Keratinocyte (primary cell): ENCODE results near the gene GID8. TPM values are rescaled to one million over a fixed set of nuclear protein-coding genes. Genes with fewer than 3 reads are reported as not detected.

Experiments used
- DNase-seq: peaks from one replicate; pipeline ENCODE4 v3.0.0-alpha.2; 2011; ENCODE audit warnings: low read depth, missing footprints, low spot score
- FAIRE-seq: peaks from 2 replicates; lab custom pipeline; 2011; peaks lifted over from hg19 to GRCh38; lab: Jason Lieb, UNC
- H2AFZ ChIP-seq: 2 replicates; pipeline ENCODE4 v1.6.0; 2012; ENCODE audit warnings: low read length, control low read depth, inconsistent platforms; ENCODE audit not compliant: control insufficient read depth
- H3K27ac ChIP-seq: 2 replicates; pipeline ENCODE4 v1.5.1; 2011; ENCODE audit warnings: low read length; ENCODE audit not compliant: control insufficient read depth, insufficient read depth
- H3K27me3 ChIP-seq: 3 replicates; pipeline ENCODE4 v1.6.0; 2011; ENCODE audit warnings: low read length; ENCODE audit not compliant: control insufficient read depth, insufficient read depth; ENCODE audit errors: extremely low read depth
- H3K36me3 ChIP-seq, 2 experiments: 2 replicates in 1 of 2; 3 replicates in 1 of 2; pipeline ENCODE4 v1.5.1; 2011; ENCODE audit warnings: low read length in 2 of 2, mild to moderate bottlenecking in 1 of 2; ENCODE audit not compliant: control insufficient read depth in 2 of 2, insufficient read depth in 2 of 2; ENCODE audit errors: extremely low read depth in 1 of 2
- H3K4me1 ChIP-seq: 3 replicates; pipeline ENCODE4 v1.5.1; 2011; ENCODE audit warnings: low read length; ENCODE audit not compliant: control insufficient read depth, insufficient read depth; ENCODE audit errors: extremely low read depth
- H3K4me2 ChIP-seq: 3 replicates; pipeline ENCODE4 v1.6.0; 2011; ENCODE audit warnings: low read depth, low read length; ENCODE audit not compliant: control insufficient read depth, insufficient read depth; ENCODE audit errors: extremely low read depth
- H3K4me3 ChIP-seq, 3 experiments: fragments of 200-600 bp in 1 of 3; sonication (generic) in 1 of 3; 2 replicates in 2 of 3; 3 replicates in 1 of 3; pipeline ENCODE4 v1.5.1; 2011 to 2016; ENCODE audit warnings: low read length in 3 of 3, mild to moderate bottlenecking in 3 of 3, control low read depth in 2 of 3, inconsistent platforms in 1 of 3, low read depth in 1 of 3, mixed read lengths in 1 of 3, mixed run types in 1 of 3, moderate library complexity in 1 of 3; ENCODE audit not compliant: control insufficient read depth in 2 of 3, insufficient read depth in 2 of 3; ENCODE audit errors: extremely low read depth in 1 of 3
- H3K79me2 ChIP-seq: 2 replicates; pipeline ENCODE4 v1.6.0; 2012; ENCODE audit warnings: low read length; ENCODE audit not compliant: control insufficient read depth, insufficient read depth
- H3K9ac ChIP-seq: 3 replicates; pipeline ENCODE4 v1.6.0; 2011; ENCODE audit warnings: low read length; ENCODE audit not compliant: control insufficient read depth, insufficient read depth; ENCODE audit errors: extremely low read depth
- H3K9me1 ChIP-seq: 3 replicates; pipeline ENCODE4 v1.6.0; 2011; ENCODE audit warnings: low read length; ENCODE audit not compliant: control insufficient read depth, insufficient read depth; ENCODE audit errors: extremely low read depth
- H3K9me3 ChIP-seq: 2 replicates; pipeline ENCODE4 v1.5.1; 2012; ENCODE audit warnings: low read depth, low read length; ENCODE audit not compliant: control insufficient read depth
- H4K20me1 ChIP-seq: 3 replicates; pipeline ENCODE4 v1.6.0; 2011; ENCODE audit warnings: low read length; ENCODE audit not compliant: control insufficient read depth, insufficient read depth; ENCODE audit errors: extremely low read depth
- EZH2 ChIP-seq: IDR thresholded peaks from one replicate; pipeline ENCODE4 v1.6.1; 2012; ENCODE audit warnings: inconsistent platforms, mild to moderate bottlenecking, low read length, moderate library complexity
- dilution Hi-C: fragments of 300-500 bp; cut with MboI; formaldehyde crosslinking; loops from one replicate; pipeline ENCODE4 v1.7.0; 2020; ENCODE audit warnings: low sequenced_read_pairs; ENCODE audit not compliant: extremely low pct_ligation_motif_present
- polyA plus RNA-seq, 5 experiments: library from polyadenylated mRNA; depleted of rRNA in 3 of 5; stranded (reverse) in 3 of 5; stranded (forward) in 1 of 5; unstranded in 1 of 5; fragments of >200 nt; gene quantifications; 1 replicate in 1 of 5; 2 replicates in 3 of 5; 3 replicates in 1 of 5; pipeline versions ENCODE4 v1.2.1 to v1.2.3, GENCODE V29; 2011 to 2012; ENCODE audit warnings: missing spikeins in 2 of 5, low read depth in 1 of 5, low replicate concordance in 1 of 5
- TF ChIP-seq, protein P1 (sequence below), 3 experiments: IDR thresholded peaks in 1 of 3; conservative IDR thresholded peaks in 1 of 3; optimal IDR thresholded peaks in 1 of 3; 2 replicates in 2 of 3; 3 replicates in 1 of 3; pipeline versions ENCODE3 to v1.5.1; 2011; ENCODE audit warnings: low read length in 3 of 3, mild to moderate bottlenecking in 3 of 3, moderate library complexity in 2 of 3, control low read depth in 1 of 3, inconsistent platforms in 1 of 3; ENCODE audit not compliant: insufficient read depth in 2 of 3; ENCODE audit errors: extremely low read depth in 1 of 3

GID8 gene
- polyA plus RNA-seq, 1 donor (not counting 4 experiments of a cell fraction or from before 2014, with no cell fraction given): 23.7 TPM

DNA sequence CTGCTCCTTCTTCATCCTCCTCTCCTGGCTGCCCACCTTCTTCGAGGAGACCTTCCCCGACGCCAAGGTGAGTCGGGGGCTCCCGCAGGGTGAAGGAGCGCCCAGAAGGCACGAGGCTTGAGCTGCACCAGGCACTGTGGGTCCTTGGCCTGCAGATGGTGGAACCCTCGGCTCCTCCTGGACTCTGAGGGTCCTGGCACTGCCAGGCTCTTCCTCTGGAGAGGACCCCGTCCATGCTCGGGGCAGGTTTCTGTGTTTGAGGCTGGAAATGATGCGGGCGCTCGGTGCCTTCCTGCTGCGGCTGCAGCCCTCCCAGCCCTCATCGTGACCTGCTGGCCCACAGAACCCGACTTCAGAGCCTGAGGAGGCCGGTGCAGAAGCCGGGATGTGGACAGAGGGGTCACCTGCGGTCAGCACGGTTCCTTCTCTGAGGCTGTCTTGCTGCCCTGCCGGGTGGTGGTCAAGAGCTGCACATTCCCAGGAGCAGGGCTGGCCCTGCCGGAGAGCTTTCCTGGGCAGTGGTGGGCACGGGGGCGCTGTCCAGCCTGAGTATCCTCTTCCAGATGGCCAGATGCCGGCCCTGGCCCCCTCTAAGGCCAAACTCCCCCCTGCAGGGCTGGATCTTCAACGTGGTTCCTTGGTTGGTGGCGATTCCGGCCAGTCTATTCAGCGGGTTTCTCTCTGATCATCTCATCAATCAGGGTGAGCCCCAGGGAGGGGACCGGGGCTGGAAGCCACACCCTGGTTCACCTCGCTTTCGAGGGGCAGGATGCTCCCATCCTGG, 25.9 kb downstream of the GID8 start:
- H3K4me2 ChIP-seq: no peak overlapping the region
- H3K9ac ChIP-seq: no peak overlapping the region
- dilution Hi-C loops: no loop called here
- peaks cover 5% of the 10 kb centered on the region for H4K20me1 ChIP-seq
- peaks cover 3% of the 10 kb centered on the region for H3K4me1 ChIP-seq
- no peaks in the 10 kb centered on the region for H3K9me3 ChIP-seq
- peaks cover 55% of the 10 kb centered on the region for H3K27me3 ChIP-seq
- no peaks in the 10 kb centered on the region for H3K36me3 ChIP-seq
- no peak overlapping the region for H2AFZ ChIP-seq
- H3K79me2 ChIP-seq: no peaks in the 10 kb centered on the region
- no peak for DNase-seq
- H3K9me1 ChIP-seq: no peaks in the 10 kb centered on the region
- no peak overlapping the region for H3K4me3 ChIP-seq
- no peak for TF ChIP-seq EZH2
- TF ChIP-seq, protein P1, sequence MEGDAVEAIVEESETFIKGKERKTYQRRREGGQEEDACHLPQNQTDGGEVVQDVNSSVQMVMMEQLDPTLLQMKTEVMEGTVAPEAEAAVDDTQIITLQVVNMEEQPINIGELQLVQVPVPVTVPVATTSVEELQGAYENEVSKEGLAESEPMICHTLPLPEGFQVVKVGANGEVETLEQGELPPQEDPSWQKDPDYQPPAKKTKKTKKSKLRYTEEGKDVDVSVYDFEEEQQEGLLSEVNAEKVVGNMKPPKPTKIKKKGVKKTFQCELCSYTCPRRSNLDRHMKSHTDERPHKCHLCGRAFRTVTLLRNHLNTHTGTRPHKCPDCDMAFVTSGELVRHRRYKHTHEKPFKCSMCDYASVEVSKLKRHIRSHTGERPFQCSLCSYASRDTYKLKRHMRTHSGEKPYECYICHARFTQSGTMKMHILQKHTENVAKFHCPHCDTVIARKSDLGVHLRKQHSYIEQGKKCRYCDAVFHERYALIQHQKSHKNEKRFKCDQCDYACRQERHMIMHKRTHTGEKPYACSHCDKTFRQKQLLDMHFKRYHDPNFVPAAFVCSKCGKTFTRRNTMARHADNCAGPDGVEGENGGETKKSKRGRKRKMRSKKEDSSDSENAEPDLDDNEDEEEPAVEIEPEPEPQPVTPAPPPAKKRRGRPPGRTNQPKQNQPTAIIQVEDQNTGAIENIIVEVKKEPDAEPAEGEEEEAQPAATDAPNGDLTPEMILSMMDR (optimal IDR thresholded peaks at IDR 0.05 in 1 of 3, IDR thresholded peaks at IDR 0.05 in 1 of 3, conservative IDR thresholded peaks at IDR 0.05 in 1 of 3; ENCODE audit: extremely low read depth in 1 of 3, insufficient read depth in 2 of 3, low read length in 3 of 3): no peak
- H3K27ac ChIP-seq: no peak overlapping the region
- no peak for FAIRE-seq

DNA sequence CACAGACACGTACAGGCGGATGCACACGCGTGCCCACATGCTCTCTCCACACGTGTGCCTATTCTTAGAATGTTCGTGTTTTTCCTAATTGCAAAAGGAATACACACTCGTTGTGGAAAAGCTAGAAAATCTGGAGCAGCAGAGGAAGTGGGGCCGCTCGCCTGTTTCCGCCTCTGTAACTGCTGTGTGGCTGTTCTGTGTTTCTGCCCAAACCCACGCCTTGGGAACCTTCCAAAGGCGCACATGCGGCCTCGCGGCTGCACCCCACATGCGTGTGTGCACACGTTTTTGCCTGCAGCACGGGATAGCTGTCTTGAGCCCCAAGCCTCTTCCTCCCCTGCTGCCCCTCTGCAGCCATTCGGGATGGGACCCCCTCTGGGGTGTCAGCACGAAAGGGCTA, 26.8 kb downstream of the GID8 start:
- H3K79me2 ChIP-seq: no peaks in the 10 kb centered on the region
- H2AFZ ChIP-seq: peak overlapping the region; percentile 40
- no peaks in the 10 kb centered on the region for H3K9me1 ChIP-seq
- dilution Hi-C loops: no loop called here
- no peak overlapping the region for H3K9ac ChIP-seq
- no peak for FAIRE-seq
- no peaks in the 10 kb centered on the region for H3K36me3 ChIP-seq
- peak overlapping the region; percentile 6 for H3K4me2 ChIP-seq
- H4K20me1 ChIP-seq: peaks cover 5% of the 10 kb centered on the region
- H3K27me3 ChIP-seq: peaks cover 50% of the 10 kb centered on the region
- no peak for TF ChIP-seq EZH2
- TF ChIP-seq, protein P1 (optimal IDR thresholded peaks at IDR 0.05 in 1 of 3, IDR thresholded peaks at IDR 0.05 in 1 of 3, conservative IDR thresholded peaks at IDR 0.05 in 1 of 3; ENCODE audit: extremely low read depth in 1 of 3, insufficient read depth in 2 of 3, low read length in 3 of 3): no peak
- DNase-seq: no peak
- H3K27ac ChIP-seq: no peak overlapping the region
- H3K4me1 ChIP-seq: peaks cover 3% of the 10 kb centered on the region
- H3K4me3 ChIP-seq: no peak overlapping the region
- H3K9me3 ChIP-seq: no peaks in the 10 kb centered on the region
